IMR-90 (cell line): Measurements from ENCODE around the gene PRXL2C. TPM values are rescaled to one million over a fixed set of nuclear protein-coding genes. Genes with fewer than 3 reads are reported as not detected.

Experiments
- ATAC-seq: fragments of 200-7000 bp; cut with Tn5 transposase; 2 replicates; pipeline ENCODE4 v1.9.1; 2020; ENCODE audit warnings: low read depth, mild to moderate bottlenecking, moderate library complexity
- BruUV-seq: library from RNA; stranded (reverse); fragments of 400-500 nt; replicated peaks from 2 replicates; lab custom pipeline; 2021; lab: Mats Ljungman, UMichigan
- CTCF ChIA-PET: fragments of 300-600 bp; formaldehyde crosslinking; extraction: SDS; loops from one replicate; lab custom pipeline; 2021; ENCODE audit warnings: antibody characterized with exemption; lab: Yijun Ruan, JAX
- POLR2A ChIA-PET: fragments of 300-600 bp; sonication (Branson Sonifier 250); formaldehyde crosslinking; loops from one replicate; lab custom pipeline; 2022; ENCODE audit warnings: antibody characterized with exemption; ENCODE audit not compliant: unreplicated experiment; lab: Charles Lee
- DNase-seq: peaks from one replicate; pipeline ENCODE4 v3.0.0; 2013
- H2AFZ ChIP-seq: replicated peaks from 2 replicates; pipeline ENCODE3; 2013; ENCODE audit warnings: low read length, mild to moderate bottlenecking; ENCODE audit not compliant: poor library complexity
- H2AK5ac ChIP-seq: 2 replicates; pipeline ENCODE4 v1.6.1; 2013; ENCODE audit warnings: low read depth, low read length, inconsistent platforms
- H2AK9ac ChIP-seq: replicated peaks from 2 replicates; pipeline ENCODE3; 2013; ENCODE audit warnings: mild to moderate bottlenecking, low read depth, low read length, moderate library complexity; ENCODE audit not compliant: poor library complexity
- H2BK120ac ChIP-seq: 2 replicates; pipeline ENCODE4 v1.6.1; 2013; ENCODE audit warnings: low read depth, low read length, inconsistent platforms
- H2BK15ac ChIP-seq: 3 replicates; pipeline ENCODE4 v1.6.1; 2013; ENCODE audit warnings: low read depth, low read length, inconsistent platforms
- H2BK20ac ChIP-seq: 2 replicates; pipeline ENCODE4 v1.6.1; 2013; ENCODE audit warnings: low read depth, mild to moderate bottlenecking, inconsistent platforms, low read length, moderate library complexity
- H2BK5ac ChIP-seq: 2 replicates; pipeline ENCODE4 v1.6.1; 2013; ENCODE audit warnings: mild to moderate bottlenecking, low read depth, low read length, inconsistent platforms; ENCODE audit not compliant: poor library complexity, severe bottlenecking
- H3K14ac ChIP-seq: replicated peaks from 2 replicates; pipeline ENCODE4 v1.6.1; 2013; ENCODE audit warnings: low read depth, low read length, inconsistent platforms
- H3K18ac ChIP-seq: 2 replicates; pipeline ENCODE4 v1.6.1; 2013; ENCODE audit warnings: low read depth, low read length, control low read depth
- H3K23ac ChIP-seq: 2 replicates; pipeline ENCODE4 v1.6.1; 2013; ENCODE audit warnings: low read depth, low read length, inconsistent platforms
- H3K27ac ChIP-seq: 2 replicates; pipeline ENCODE4 v1.5.1; 2013; ENCODE audit warnings: mild to moderate bottlenecking, control low read depth, low read length; ENCODE audit not compliant: insufficient read depth
- H3K27me3 ChIP-seq: 2 replicates; pipeline ENCODE4 v1.6.1; 2013; ENCODE audit warnings: low read length; ENCODE audit not compliant: control insufficient read depth, insufficient read depth
- H3K36me3 ChIP-seq: 2 replicates; pipeline ENCODE4 v1.6.1; 2013; ENCODE audit warnings: low read length, mixed read lengths; ENCODE audit not compliant: control insufficient read depth, insufficient read depth
- H3K4ac ChIP-seq: 2 replicates; pipeline ENCODE4 v1.6.1; 2013; ENCODE audit warnings: low read depth, low read length, inconsistent platforms
- H3K4me1 ChIP-seq: 2 replicates; pipeline ENCODE4 v1.6.1; 2013; ENCODE audit warnings: low read length, mixed read lengths; ENCODE audit not compliant: control insufficient read depth, insufficient read depth
- H3K4me2 ChIP-seq: 2 replicates; pipeline ENCODE4 v1.6.1; 2013; ENCODE audit warnings: low read depth, mild to moderate bottlenecking, control low read depth, low read length, moderate library complexity
- H3K4me3 ChIP-seq: 2 replicates; pipeline ENCODE4 v1.5.1; 2013; ENCODE audit warnings: low read depth, mild to moderate bottlenecking, control low read depth, low read length, moderate library complexity; ENCODE audit not compliant: insufficient read depth
- H3K56ac ChIP-seq: 2 replicates; pipeline ENCODE4 v1.6.1; 2013; ENCODE audit warnings: low read length, inconsistent platforms; ENCODE audit not compliant: insufficient read depth; ENCODE audit errors: extremely low read depth
- H3K79me1 ChIP-seq, 2 experiments: 2 replicates each; pipeline ENCODE4 v1.6.1; 2013; ENCODE audit warnings: low read length in 2 of 2, inconsistent platforms in 1 of 2, low read depth in 1 of 2
- H3K9ac ChIP-seq: 2 replicates; pipeline ENCODE4 v1.6.1; 2013; ENCODE audit warnings: low read depth, low read length, control low read depth
- H3K9me1 ChIP-seq: 2 replicates; pipeline ENCODE4 v1.6.1; 2013; ENCODE audit warnings: low read length, inconsistent platforms; ENCODE audit not compliant: insufficient read depth
- H3K9me3 ChIP-seq: 2 replicates; pipeline ENCODE4 v1.6.1; 2013; ENCODE audit warnings: low read length; ENCODE audit not compliant: control insufficient read depth, insufficient read depth
- H4K20me1 ChIP-seq: 2 replicates; pipeline ENCODE4 v1.6.1; 2013; ENCODE audit warnings: low read length, inconsistent platforms; ENCODE audit not compliant: insufficient read depth
- H4K5ac ChIP-seq: 2 replicates; pipeline ENCODE4 v1.6.1; 2013; ENCODE audit warnings: mild to moderate bottlenecking, low read depth, low read length, control low read depth
- H4K8ac ChIP-seq, 2 experiments: 2 replicates each; pipeline ENCODE4 v1.6.1; 2013; ENCODE audit warnings: low read depth in 2 of 2, low read length in 2 of 2, control low read depth in 1 of 2, inconsistent platforms in 1 of 2
- H4K91ac ChIP-seq: 2 replicates; pipeline ENCODE4 v1.6.1; 2013; ENCODE audit warnings: low read depth, low read length, inconsistent platforms; ENCODE audit not compliant: insufficient read depth
- BHLHE40 ChIP-seq: fragments of 150-350 bp; IDR thresholded peaks from 2 replicates; pipeline ENCODE4 v1.6.1; 2016; ENCODE audit warnings: mild to moderate bottlenecking, low read depth, low read length
- CEBPB ChIP-seq: IDR thresholded peaks from 2 replicates; pipeline ENCODE4 v1.6.1; 2012; ENCODE audit warnings: low read depth, low read length, improper control_type of control experiment
- CHD1 ChIP-seq: IDR thresholded peaks from 2 replicates; pipeline ENCODE4 v1.6.1; 2012; ENCODE audit warnings: low read depth, low read length, improper control_type of control experiment
- FOS ChIP-seq: fragments of 150-350 bp; IDR thresholded peaks from 2 replicates; pipeline ENCODE4 v1.6.1; 2016; ENCODE audit warnings: low read depth, low read length
- MXI1 ChIP-seq: IDR thresholded peaks from 2 replicates; pipeline ENCODE4 v1.6.1; 2012; ENCODE audit warnings: low read depth, mild to moderate bottlenecking, low read length, moderate library complexity, borderline replicate concordance
- NFE2L2 ChIP-seq: fragments of 150-350 bp; IDR thresholded peaks from 2 replicates; pipeline ENCODE4 v1.6.1; 2016; ENCODE audit warnings: low read depth, mild to moderate bottlenecking, low read length
- POLR2A ChIP-seq: IDR thresholded peaks from 2 replicates; pipeline ENCODE4 v1.6.1; 2012; ENCODE audit warnings: mild to moderate bottlenecking, low read depth, low read length
- WGBS, 2 experiments: methylation state at CpG; one replicate each; pipeline versions ENCODE4 v1.1.5 to v1.1.7; 2013; ENCODE audit warnings: missing lambda C conversion rate in 2 of 2; ENCODE audit not compliant: insufficient read length in 1 of 2; ENCODE audit errors: extremely low coverage in 2 of 2; 5-methylcytosine and 5-hydroxymethylcytosine counted together
- dilution Hi-C: fragments of 300-500 bp; cut with HindIII; formaldehyde crosslinking; loops from one replicate; pipeline ENCODE4 v1.14.3; 2018; ENCODE audit warnings: low sequenced_read_pairs; ENCODE audit not compliant: unreplicated experiment
- in situ Hi-C: fragments of 300-500 bp; cut with MboI; formaldehyde crosslinking; loops from 3 replicates; pipeline ENCODE4 v1.14.3; 2019; ENCODE audit warnings: low sequenced_read_pairs, inconsistent platforms, mixed read lengths
- intact Hi-C: fragments of 100-400 bp; cut with micrococcal nuclease; formaldehyde crosslinking; loops from 2 replicates; pipeline ENCODE4 v1.10.0; 2022
- polyA plus RNA-seq, 3 experiments: library from polyadenylated mRNA; depleted of rRNA; stranded (reverse); fragments of >200 nt; gene quantifications; 2 replicates each; pipeline ENCODE4 v1.2.3, GENCODE V29; 2012; ENCODE audit warnings: low replicate concordance in 1 of 3
- total RNA-seq: library from RNA; depleted of rRNA; stranded (reverse); fragments of >200 nt; gene quantifications from 2 replicates; pipeline ENCODE4 v1.2.3, GENCODE V29; 2012

Gene PRXL2C
- total and polyA plus RNA-seq, 2 of the 4 experiments (the other 2 are of a cell fraction) = 2.7 to 9.0 TPM

DNA sequence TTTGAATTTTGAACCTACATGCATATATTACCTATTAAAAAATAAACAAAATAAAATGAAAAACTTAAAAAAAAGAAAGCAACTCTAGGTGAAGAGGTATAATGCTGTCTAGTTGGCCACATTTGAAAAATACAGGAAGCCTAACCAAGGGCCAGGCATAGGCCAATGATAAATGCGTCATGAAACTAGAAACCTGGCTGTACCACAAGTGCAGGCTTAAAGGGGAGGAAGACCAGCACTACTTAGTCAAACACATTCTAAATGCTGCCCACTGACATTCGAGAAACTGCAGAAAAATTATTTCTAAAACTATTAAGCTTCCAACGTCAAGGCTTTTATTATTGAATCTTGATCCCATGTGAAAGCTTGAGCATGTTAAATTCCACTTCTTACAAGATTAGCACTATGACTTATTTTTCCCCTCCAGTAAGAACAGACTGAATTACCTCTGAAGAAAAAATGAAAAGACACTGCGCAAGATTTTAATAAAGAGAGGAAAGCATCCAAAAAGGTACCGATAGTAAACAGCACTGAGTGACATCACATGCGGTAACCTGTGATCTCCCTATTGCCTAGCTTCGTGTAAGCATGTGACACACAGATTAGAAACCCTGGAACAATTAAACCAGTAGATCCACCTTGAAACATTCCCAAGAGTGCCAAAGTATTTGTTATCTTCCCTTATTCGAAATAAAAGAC, 51.7 kb downstream of the PRXL2C start (continued):
- TF ChIP-seq FOS = no peak
- no peak for TF ChIP-seq POLR2A

DNA sequence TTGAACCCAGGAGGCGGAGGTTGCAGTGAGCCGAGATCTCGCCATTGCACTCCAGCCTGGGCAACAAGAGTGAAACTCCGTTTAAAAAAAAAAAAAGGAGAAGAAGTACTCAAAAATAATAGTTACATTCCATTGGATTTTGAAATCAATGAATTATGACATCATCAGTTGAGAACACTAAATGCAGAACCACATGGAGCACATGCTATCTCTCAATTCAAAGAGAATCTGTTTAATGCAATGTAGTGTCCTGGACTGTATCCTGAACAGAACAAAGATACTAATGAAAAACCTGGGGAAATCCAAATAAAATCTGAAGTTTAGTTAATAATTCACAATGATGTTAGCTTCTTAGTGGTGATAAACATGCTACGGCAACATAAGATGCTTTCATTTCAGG, 55.8 kb downstream of the PRXL2C start:
- POLR2A ChIA-PET = no interaction called here
- Histone ChIP-seq H3K9ac (no peak overlapping the region), H3K56ac (no peak overlapping the region), H3K27ac (no peak overlapping the region), H3K18ac (no peak overlapping the region), H3K4me2 (no peak overlapping the region), H3K14ac (no peak overlapping the region), H3K4ac (no peak overlapping the region), H2BK15ac (no peak overlapping the region), H2BK120ac (no peak overlapping the region), H3K9me3 (no peaks in the 10 kb centered on the region), H2AK9ac (no peak overlapping the region), H2BK20ac (no peak overlapping the region), H2AK5ac (no peak overlapping the region), H3K23ac (no peak overlapping the region), H3K79me1 (peaks cover 18 to 43% of the 10 kb centered on the region in 2 experiments), H3K4me3 (no peak overlapping the region), H4K91ac (no peak overlapping the region), H3K9me1 (peaks cover 6% of the 10 kb centered on the region; the same call in 1 of the 2 replicates), H3K36me3 (no peaks in the 10 kb centered on the region), H2AFZ (no peak overlapping the region), H4K5ac (no peak overlapping the region), H4K20me1 (0 out of 2 replicates have a peak, but pooled peaks cover 5% of the 10 kb centered on the region), H2BK5ac (no peak overlapping the region), H4K8ac (no peak overlapping the region), H3K4me1 (peaks cover 2% of the 10 kb centered on the region; the same call in 1 of the 2 replicates), H3K27me3 (no peaks in the 10 kb centered on the region)
- CTCF ChIA-PET = no interaction called here
- TF ChIP-seq BHLHE40 = no peak
- peak; percentile 17; the same call in 1 of the 2 replicates for TF ChIP-seq CEBPB
- TF ChIP-seq NFE2L2 = no peak
- TF ChIP-seq MXI1 = 0 out of 2 replicates have a peak, but pooled peaks have one; percentile 25
- TF ChIP-seq CHD1 = no peak
- no CpG with 5 or more reads among the region's 5 CpGs for WGBS, 2 experiments
- BruUV-seq = no TSS peak
- dilution Hi-C loops (no loop called here), intact Hi-C loops (no loop called here), in situ Hi-C loops (no loop called here)
- 0 out of 2 replicates have a peak, but pooled peaks have one; percentile 35 for ATAC-seq
- peak; percentile 70 for DNase-seq
